SHP77 (cell line): Measurements from ENCODE around the gene EIF4E.
"Not testable (repeated sequence)": the region's sequence is repeated elsewhere in the genome, so short reads cannot be mapped to it uniquely, and the experiment has no call there.

Experiments
- DNase-seq, 2 experiments: peaks; one replicate each; lab custom pipeline; 2025; lab: John Stamatoyannopoulos, UW

The EIF4E gene

DNA sequence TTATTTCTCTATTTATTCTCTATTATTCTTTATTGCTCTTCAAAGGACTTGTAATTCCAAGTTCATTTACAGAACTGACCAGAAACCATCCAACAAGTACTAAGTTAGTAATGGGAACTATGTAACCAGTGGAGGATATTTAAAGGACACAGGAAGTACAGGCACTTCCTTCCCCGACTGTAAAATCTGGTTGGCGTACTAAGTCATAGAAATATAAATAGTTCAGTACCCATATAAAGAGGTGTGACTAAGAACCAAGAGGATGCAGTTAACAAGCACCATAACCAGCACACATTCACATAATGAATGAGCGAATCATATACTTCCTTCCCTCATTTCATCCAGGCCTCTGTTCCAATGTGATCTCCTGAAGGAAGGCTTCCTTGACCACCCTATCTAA, 3.6 kb upstream of the EIF4E start:
- no peak for DNase-seq

DNA sequence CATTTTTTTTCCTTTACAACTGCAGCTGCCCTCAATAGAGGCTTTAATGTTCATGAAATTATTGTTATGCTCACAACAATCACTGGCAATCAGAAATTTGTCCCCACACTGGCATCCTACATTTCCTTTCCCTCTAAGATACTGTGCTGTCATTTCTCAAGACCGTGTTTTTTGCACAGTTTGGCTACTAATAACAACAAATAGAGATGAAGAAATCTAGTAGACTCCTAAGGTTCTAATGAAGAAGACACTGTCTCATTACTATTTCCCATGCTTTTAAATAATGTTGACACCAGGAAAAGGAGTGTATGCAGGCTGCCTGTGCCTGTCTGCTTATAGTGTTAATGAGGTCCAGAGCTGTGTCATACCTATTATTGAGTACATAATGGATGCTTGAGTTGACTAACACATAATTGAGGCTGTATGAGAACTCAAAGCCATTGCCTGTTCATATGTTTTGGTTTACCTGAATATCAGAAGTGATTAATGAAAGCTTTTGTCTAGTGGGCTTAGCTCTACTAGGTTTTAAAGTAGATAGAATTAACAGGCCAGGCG, 1.5 kb upstream of the EIF4E start:
- no peak for DNase-seq

DNA sequence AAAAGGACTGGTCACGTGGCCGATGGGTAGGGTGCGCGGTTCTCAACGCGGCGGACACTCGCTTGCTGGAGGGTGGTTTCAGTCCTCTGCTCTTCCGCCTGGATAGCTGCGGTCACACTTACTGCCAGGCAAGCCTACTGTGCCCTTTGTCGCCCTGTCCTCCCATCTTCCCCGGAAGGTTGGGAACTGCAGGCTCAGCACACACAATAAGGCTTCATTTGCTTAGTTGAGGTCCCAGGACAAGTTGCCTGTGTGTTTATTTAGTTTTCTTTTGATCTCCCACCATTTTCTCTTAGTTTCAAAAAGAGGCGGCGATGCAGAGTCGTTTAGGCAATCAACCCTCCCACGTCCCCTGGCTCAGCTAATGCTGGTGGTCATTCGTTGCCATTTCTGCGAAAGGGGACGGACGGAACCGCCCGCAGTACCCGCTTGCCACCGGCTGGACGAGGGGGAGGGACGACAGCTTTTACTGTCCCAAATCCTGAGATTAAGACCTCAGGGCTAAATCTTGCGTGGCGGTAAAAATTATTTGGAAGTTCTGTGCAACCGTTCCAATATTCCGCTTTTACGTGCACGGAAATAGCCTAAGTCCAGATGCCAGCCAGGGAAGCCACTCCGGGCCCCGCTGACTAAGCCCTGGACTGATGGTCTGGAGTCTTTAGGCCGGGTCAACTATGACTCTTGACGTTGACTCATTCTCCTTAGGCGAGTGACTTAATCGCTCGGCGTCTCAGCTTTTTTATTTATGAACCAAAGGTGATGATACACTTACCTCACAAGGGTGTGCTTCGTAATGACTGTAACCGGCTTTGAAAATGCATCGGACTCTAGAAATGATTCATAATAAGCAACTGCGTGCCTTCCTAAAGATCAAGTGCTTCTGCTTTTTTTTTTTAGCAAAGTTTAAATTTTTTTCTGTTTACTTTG, 671 bp upstream of the EIF4E start:
- peak in 1 of 2 experiments; percentile 26 for DNase-seq

DNA sequence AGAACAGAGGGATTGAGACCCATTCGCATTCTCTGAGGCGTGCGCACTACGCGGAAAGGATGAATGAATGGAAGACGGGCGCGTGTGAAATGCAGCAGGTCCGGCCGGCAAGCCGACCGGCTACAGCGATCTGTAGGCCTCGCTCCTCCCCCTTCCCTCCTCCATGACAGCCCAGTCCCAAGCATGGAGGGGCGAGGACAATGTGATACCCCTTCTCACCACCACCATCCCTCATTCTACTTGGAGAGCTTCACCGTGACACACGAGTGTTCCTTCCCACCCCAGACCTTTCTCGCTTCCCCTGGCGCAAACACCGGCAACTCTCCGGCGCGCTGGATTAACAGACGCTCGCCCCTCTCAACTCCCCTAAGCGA, 815 bp downstream of the EIF4E start:
- peak; percentile 8 to 55 for DNase-seq

- not testable (repeated sequence) for DNase-seq
These were observed 2.7 kb downstream of the EIF4E start for GRCh38 chr4:98926257-98926656.

DNA sequence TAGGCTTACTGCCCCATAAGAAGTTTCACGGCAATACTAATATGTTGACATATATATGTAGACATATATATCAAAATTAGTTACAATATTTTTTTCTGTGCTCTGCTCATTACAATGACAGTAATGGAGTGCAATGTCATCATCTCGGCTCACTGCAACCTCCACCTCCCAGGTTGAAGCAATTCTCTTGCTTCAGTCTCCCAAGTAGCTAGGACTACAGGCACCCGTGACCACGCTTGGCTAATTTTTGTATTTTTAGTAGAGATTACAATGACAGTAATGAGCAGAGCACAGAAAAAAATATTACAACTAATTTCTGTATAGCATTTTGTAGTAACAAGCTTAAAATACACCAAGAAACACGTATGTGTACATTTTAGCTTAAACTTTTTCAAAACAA, 7.6 kb downstream of the EIF4E start:
- no peak for DNase-seq

DNA sequence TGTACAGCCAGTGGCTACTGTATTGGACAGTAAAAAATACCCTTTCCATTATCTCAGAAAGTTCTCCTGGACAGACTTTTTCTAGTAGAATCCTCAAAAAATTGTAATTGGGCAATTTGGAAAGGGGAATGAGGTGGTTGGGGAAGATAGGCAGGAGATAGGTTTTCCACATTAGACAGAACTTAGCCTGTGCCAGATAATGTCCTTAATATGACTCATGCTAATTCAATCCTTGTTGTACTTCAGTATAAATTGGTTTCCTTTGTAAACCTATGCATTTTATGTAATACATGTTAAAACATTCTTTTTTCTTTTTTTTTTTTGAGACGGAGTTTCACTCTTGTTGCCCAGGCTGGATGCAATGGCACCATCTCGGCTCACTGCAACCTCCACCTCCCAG, 8.9 kb downstream of the EIF4E start:
- DNase-seq, result no peak

- DNase-seq, result not testable (repeated sequence)
These were observed 18.2 kb downstream of the EIF4E start for GRCh38 chr4:98910728-98911127.

- DNase-seq, result no peak
These were observed 19.1 kb downstream of the EIF4E start for GRCh38 chr4:98909646-98910401.

GRCh38 chr4:98908703-98909262, 20.1 kb downstream of the EIF4E start:
- DNase-seq, result no peak

DNA sequence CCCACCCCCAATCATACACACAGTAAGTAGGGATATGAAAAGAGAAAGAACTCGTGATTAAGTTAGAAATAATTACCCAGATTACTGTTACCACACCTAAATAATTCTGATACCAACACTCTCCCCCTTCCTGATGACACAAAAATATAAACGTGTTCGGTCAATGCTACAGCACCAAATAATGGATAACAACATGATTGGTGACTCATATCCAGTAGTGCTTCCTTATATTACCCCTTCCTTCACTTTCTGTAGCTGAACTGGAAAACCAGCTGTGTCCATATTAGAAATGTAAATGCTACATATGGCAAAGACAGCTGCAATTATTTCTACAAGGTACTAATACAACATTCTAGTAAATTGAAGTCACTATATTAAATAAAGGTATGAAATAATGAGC, 20.8 kb downstream of the EIF4E start:
- DNase-seq, result no peak

- DNase-seq, result no peak
These were observed 23.1 kb downstream of the EIF4E start for GRCh38 chr4:98905839-98906238.

DNA sequence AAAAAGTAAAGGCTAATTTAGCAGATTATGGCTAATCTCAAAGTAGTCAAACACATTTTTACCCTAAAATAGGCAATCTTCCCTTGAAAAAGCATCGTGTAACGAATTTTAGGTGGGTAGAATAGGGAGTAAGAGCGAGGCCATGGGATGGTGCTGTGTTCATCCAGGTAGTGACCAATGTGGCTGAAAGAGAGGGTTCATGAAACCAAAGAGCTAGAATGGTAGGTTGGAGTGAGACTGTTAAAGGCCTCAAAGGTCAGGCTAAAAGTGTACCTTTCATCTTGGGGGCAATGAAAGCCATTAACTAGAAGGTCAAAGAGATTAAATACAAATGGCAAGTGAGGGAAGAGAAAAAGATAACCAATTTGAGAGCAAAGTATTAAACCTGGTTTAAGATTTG, 23.6 kb downstream of the EIF4E start:
- DNase-seq, result no peak

GRCh38 chr4:98903963-98904362, 25.0 kb downstream of the EIF4E start:
- DNase-seq, result no peak

DNA sequence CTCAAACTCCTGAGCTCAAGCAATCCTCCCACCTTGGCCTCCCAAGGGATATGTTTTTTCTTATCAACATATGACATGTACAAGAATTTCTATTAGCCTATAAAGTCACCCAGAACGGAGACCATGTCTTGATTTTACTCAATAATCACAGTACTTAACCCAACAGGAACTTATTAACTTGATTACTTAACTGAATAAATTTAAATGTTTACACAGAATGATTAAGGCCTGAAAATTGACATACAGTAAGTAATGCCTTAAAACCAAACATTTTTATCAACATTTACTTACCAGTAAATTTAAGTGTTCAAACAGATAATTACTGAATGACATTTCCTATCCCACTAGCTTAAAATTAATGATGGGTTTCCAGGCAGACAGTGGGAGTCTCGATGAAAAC, 25.4 kb downstream of the EIF4E start:
- no peak for DNase-seq

- DNase-seq, result no peak
These were observed 29.7 kb downstream of the EIF4E start for GRCh38 chr4:98899277-98899676.

DNA sequence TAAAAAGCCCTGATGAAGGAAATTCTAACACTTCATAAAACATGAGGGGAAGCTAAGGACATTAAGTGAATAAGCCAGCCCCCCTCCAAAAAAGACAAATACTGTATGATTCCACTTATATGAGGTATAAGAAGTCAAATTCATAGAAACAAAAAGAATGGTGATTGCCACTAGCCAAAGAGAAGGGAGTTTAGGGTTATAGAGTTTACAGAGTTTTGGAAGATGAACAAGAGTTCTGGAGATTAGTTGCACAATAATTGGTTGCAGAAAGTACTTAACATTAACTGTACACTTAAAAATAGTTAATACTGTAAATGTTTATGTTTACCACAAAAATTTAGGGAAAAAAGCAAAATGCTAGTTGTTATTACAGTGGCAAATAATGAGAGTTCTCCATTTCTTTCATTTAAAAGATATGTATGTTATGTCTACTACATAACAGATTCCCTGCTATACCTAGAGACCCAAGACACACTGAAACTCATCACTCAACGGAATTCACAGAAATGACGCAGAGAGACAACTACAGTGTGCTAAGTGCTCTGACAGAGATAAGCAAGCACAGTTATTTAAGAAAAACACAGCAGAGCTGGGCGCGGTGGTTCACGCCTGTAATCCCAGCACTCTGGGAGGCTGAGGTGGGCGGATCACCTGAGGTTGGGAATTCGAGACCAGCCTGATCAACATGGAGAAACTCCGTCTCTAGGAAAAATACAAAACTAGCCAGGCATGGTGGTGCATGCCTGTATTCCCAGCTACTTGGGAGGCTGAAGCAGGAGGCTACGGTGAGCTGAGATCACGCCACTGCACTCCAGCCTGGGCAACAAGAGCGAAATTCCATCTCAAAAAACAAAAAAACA, 37.2 kb downstream of the EIF4E start:
- no peak for DNase-seq

- no peak for DNase-seq
These were observed 38.1 kb downstream of the EIF4E start for GRCh38 chr4:98890702-98891455.

DNA sequence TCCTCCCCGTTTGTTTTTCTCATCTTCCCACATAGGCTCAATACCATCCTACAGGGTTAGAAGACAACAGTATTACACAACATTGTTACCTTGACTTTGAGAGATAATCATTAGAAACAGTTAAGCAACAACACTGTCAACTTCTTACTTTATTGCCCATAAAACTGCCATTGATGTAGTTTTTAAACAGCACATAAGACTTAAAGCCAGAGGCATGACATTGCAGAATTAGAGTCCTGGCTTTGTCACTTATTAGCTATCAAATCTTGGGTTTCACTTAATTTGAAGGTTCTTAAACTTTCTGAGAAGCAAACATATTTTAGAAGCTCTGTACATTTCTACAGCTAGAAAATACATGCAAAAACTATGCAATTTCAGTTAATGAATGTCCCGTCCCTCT, 41.8 kb downstream of the EIF4E start:
- DNase-seq, result no peak

GRCh38 chr4:98886382-98886781, 42.6 kb downstream of the EIF4E start:
- DNase-seq, result not testable (repeated sequence)

- DNase-seq, result not testable (repeated sequence)
These were observed 48.0 kb downstream of the EIF4E start for GRCh38 chr4:98880884-98881283.
